NB4 (cell line): Measurements from ENCODE around the gene UBE2D2.
"Not testable (repeated sequence)": the region's sequence is repeated elsewhere in the genome, so short reads cannot be mapped to it uniquely, and the experiment has no call there.

Experiments used
- CTCF ChIP-seq: IDR thresholded peaks from one replicate; pipeline ENCODE4 v1.5.1; 2012; ENCODE audit warnings: low read depth, low read length
- POLR2A ChIP-seq: IDR thresholded peaks from 2 replicates; pipeline ENCODE4 v1.6.1; 2011; ENCODE audit warnings: mild to moderate bottlenecking; ENCODE audit not compliant: insufficient read length; ENCODE audit errors: extremely low read depth

GRCh38 chr5:139530079-139530478, 31.1 kb upstream of the UBE2D2 start:
- not testable (repeated sequence) for TF ChIP-seq POLR2A, CTCF
